SK-N-MC (cell line): ENCODE results near the gene CLCN3.

Experiments used
- EZH2 ChIP-seq: fragments of 200-600 bp; sonication (generic); IDR thresholded peaks from one replicate; pipeline ENCODE4 v1.6.1; 2017; ENCODE audit warnings: antibody characterized with exemption
- POLR2AphosphoS5 ChIP-seq: IDR thresholded peaks from 2 replicates; pipeline ENCODE4 v1.6.1; 2012; ENCODE audit warnings: mild to moderate bottlenecking, low read depth, low read length, borderline replicate concordance

DNA sequence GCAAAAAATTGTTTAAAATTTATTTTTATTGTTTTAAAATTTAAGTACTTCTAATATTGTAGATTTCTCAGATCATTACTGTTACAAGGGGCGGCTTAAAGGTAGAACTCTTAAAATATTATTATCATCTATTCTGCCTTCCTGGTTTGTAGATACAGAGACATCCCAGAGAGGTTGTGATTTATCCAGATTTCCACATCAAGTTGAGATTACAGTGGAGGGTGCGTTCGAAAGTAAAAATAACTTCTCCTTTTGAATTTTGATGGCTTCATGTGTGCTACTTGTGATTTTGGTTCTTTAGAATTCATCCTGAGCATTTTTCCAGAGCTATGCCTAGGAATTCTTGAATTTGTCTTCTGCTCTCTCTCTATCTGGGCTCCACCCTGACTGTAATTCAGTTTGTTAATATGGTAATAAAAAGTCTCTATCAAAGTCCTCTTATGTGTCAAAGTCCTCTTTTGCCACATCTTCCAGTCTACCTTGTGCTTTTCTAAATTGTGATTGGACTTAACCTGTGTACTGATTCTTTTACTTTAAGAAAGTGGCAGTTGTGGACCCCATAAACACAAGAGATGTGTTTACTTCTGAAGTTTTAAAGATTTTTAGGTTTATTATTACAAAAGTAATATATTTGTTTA is 37.2 kb downstream of the CLCN3 start:
- no peak for TF ChIP-seq POLR2AphosphoS5
- no peak for TF ChIP-seq EZH2
